ENCODE results near the gene CCL19. TPM values are rescaled to one million over a fixed set of nuclear protein-coding genes. Genes with fewer than 3 reads are reported as not detected.
A peak's percentile ranks its signal among the peaks of the same experiment; 100 is the strongest.

The CCL19 gene
- total RNA-seq, 2 donors from 2014 or later = not detected

GRCh38 chr9:34686231-34686630 is 4.8 kb downstream of the CCL19 start:
- no peaks in the 10 kb centered on the region for H3K9me3 Mint-ChIP-seq
- no peak overlapping the region for H3K4me3 Mint-ChIP-seq
- no peaks in the 10 kb centered on the region for H3K36me3 Mint-ChIP-seq (ENCODE audit: low read depth)
- H3K27me3 Mint-ChIP-seq = no peaks in the 10 kb centered on the region
- no peak for ATAC-seq (replicated peaks)
- H3K27ac Mint-ChIP-seq = no peak overlapping the region
- peaks cover 9% of the 10 kb centered on the region for H3K4me1 Mint-ChIP-seq

GRCh38 chr9:34685591-34685990 is 5.5 kb downstream of the CCL19 start:
- peak overlapping the region; percentile 34 for H3K27ac Mint-ChIP-seq
- peaks cover 9% of the 10 kb centered on the region for H3K4me1 Mint-ChIP-seq
- H3K36me3 Mint-ChIP-seq (ENCODE audit: low read depth) = no peaks in the 10 kb centered on the region
- no peak overlapping the region for H3K4me3 Mint-ChIP-seq
- H3K27me3 Mint-ChIP-seq = no peaks in the 10 kb centered on the region
- H3K9me3 Mint-ChIP-seq = no peaks in the 10 kb centered on the region
- ATAC-seq (replicated peaks) = no peak

GRCh38 chr9:34684816-34685215 is 6.3 kb downstream of the CCL19 start:
- H3K27ac Mint-ChIP-seq = peak overlapping the region; percentile 34
- no peaks in the 10 kb centered on the region for H3K36me3 Mint-ChIP-seq (ENCODE audit: low read depth)
- H3K27me3 Mint-ChIP-seq = no peaks in the 10 kb centered on the region
- no peaks in the 10 kb centered on the region for H3K9me3 Mint-ChIP-seq
- peaks cover 9% of the 10 kb centered on the region for H3K4me1 Mint-ChIP-seq
- no peak for ATAC-seq (replicated peaks)
- no peak overlapping the region for H3K4me3 Mint-ChIP-seq

- Mint-ChIP-seq H3K4me1 (peaks cover 9% of the 10 kb centered on the region), H3K27ac (peak overlapping the region; percentile 34), H3K36me3 (ENCODE audit: low read depth) (no peaks in the 10 kb centered on the region), H3K27me3 (no peaks in the 10 kb centered on the region), H3K9me3 (no peaks in the 10 kb centered on the region), H3K4me3 (no peak overlapping the region)
- ATAC-seq (replicated peaks) = peak; percentile 99
Observed at GRCh38 chr9:34684145-34684544, 6.9 kb downstream of the CCL19 start.

- Mint-ChIP-seq H3K36me3 (ENCODE audit: low read depth) (no peaks in the 10 kb centered on the region), H3K9me3 (no peaks in the 10 kb centered on the region), H3K4me3 (no peak overlapping the region), H3K27me3 (no peaks in the 10 kb centered on the region), H3K4me1 (peaks cover 5% of the 10 kb centered on the region), H3K27ac (no peak overlapping the region)
- ATAC-seq (replicated peaks) = no peak
Observed at GRCh38 chr9:34675869-34676268, 15.2 kb downstream of the CCL19 start.

- no peak overlapping the region for H3K27ac Mint-ChIP-seq
- no peak overlapping the region for H3K4me3 Mint-ChIP-seq
- peak; percentile 57 for ATAC-seq (replicated peaks)
- H3K9me3 Mint-ChIP-seq = no peaks in the 10 kb centered on the region
- peaks cover 5% of the 10 kb centered on the region for H3K4me1 Mint-ChIP-seq
- no peaks in the 10 kb centered on the region for H3K27me3 Mint-ChIP-seq
- H3K36me3 Mint-ChIP-seq (ENCODE audit: low read depth) = no peaks in the 10 kb centered on the region
Observed at GRCh38 chr9:34675048-34675714, 15.9 kb downstream of the CCL19 start.

GRCh38 chr9:34674440-34674839 is 16.6 kb downstream of the CCL19 start:
- Mint-ChIP-seq H3K4me3 (no peak overlapping the region), H3K36me3 (ENCODE audit: low read depth) (no peaks in the 10 kb centered on the region), H3K4me1 (peaks cover 5% of the 10 kb centered on the region), H3K27me3 (no peaks in the 10 kb centered on the region), H3K27ac (no peak overlapping the region), H3K9me3 (peaks cover 4% of the 10 kb centered on the region)
- ATAC-seq (replicated peaks) = no peak

GRCh38 chr9:34671307-34671706 is 19.8 kb downstream of the CCL19 start:
- Mint-ChIP-seq H3K36me3 (ENCODE audit: low read depth) (peaks cover 5% of the 10 kb centered on the region), H3K4me3 (no peak overlapping the region), H3K4me1 (peaks cover 5% of the 10 kb centered on the region), H3K27ac (no peak overlapping the region), H3K27me3 (no peaks in the 10 kb centered on the region), H3K9me3 (peaks cover 11% of the 10 kb centered on the region)
- no peak for ATAC-seq (replicated peaks)

- peaks cover 11% of the 10 kb centered on the region for H3K9me3 Mint-ChIP-seq
- H3K27me3 Mint-ChIP-seq = no peaks in the 10 kb centered on the region
- H3K4me3 Mint-ChIP-seq = no peak overlapping the region
- no peak overlapping the region for H3K27ac Mint-ChIP-seq
- peaks cover 5% of the 10 kb centered on the region for H3K4me1 Mint-ChIP-seq
- ATAC-seq (replicated peaks) = no peak
- H3K36me3 Mint-ChIP-seq (ENCODE audit: low read depth) = peaks cover 5% of the 10 kb centered on the region
Observed at GRCh38 chr9:34669809-34670562, 21.1 kb downstream of the CCL19 start.

GRCh38 chr9:34665381-34666250 is 25.5 kb downstream of the CCL19 start:
- peak overlapping the region; percentile 90 for H3K27ac Mint-ChIP-seq
- peaks cover 8% of the 10 kb centered on the region for H3K36me3 Mint-ChIP-seq (ENCODE audit: low read depth)
- no peaks in the 10 kb centered on the region for H3K27me3 Mint-ChIP-seq
- H3K4me3 Mint-ChIP-seq = peak overlapping the region; percentile 89
- H3K9me3 Mint-ChIP-seq = peaks cover 11% of the 10 kb centered on the region
- H3K4me1 Mint-ChIP-seq = peaks cover 32% of the 10 kb centered on the region
- peak; percentile 81 for ATAC-seq (replicated peaks)

- Mint-ChIP-seq H3K4me1 (peaks cover 36% of the 10 kb centered on the region), H3K27ac (peak overlapping the region; percentile 79), H3K9me3 (peaks cover 11% of the 10 kb centered on the region), H3K27me3 (no peaks in the 10 kb centered on the region), H3K36me3 (ENCODE audit: low read depth) (peaks cover 14% of the 10 kb centered on the region), H3K4me3 (peak overlapping the region; percentile 89)
- ATAC-seq (replicated peaks) = peak; percentile 30
Observed at GRCh38 chr9:34665067-34665380, 26.1 kb downstream of the CCL19 start.

GRCh38 chr9:34664281-34665066 is 26.6 kb downstream of the CCL19 start:
- peak; percentile 55 for ATAC-seq (replicated peaks)
- H3K4me1 Mint-ChIP-seq = peaks cover 36% of the 10 kb centered on the region

GRCh38 chr9:34663303-34663605 is 27.8 kb downstream of the CCL19 start:
- ATAC-seq (replicated peaks) = no peak
- Mint-ChIP-seq H3K36me3 (ENCODE audit: low read depth) (peaks cover 9% of the 10 kb centered on the region), H3K4me1 (peaks cover 36% of the 10 kb centered on the region), H3K27ac (peak overlapping the region; percentile 79), H3K4me3 (peak overlapping the region; percentile 89), H3K27me3 (no peaks in the 10 kb centered on the region), H3K9me3 (no peaks in the 10 kb centered on the region)

More at GRCh38 chr9:34664281-34665066, 26.6 kb downstream of the CCL19 start:
- Mint-ChIP-seq H3K27ac (peak overlapping the region; percentile 79), H3K36me3 (ENCODE audit: low read depth) (peaks cover 14% of the 10 kb centered on the region), H3K9me3 (peaks cover 8% of the 10 kb centered on the region), H3K27me3 (no peaks in the 10 kb centered on the region), H3K4me3 (peak overlapping the region; percentile 89)
